ENCODE results near the gene SLCO1B3.

DNA sequence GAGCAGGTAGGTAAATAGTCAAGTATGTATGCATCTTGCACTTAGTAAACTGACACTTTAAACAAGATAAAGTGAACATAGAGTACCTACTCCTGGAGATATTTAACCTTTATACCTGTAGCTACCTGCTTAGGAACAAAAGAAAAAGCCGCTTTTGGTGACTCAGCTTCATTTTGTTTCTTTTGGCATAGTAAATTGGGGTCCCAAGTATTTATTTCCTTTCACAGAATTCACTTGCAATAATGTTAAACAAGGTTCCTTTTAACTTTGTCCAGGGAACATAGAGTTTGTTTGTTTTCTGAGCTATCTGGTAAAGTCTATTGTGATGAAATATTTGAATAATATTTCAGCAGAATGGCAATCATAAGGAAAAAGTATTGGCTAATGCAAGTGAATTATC, 20.0 kb downstream of the SLCO1B3 start:
- no peak for TF ChIP-seq EZH2phosphoT487 (IDR thresholded peaks at IDR 0.05; ENCODE audit: borderline replicate concordance, low read length)
- TF ChIP-seq, protein P1, sequence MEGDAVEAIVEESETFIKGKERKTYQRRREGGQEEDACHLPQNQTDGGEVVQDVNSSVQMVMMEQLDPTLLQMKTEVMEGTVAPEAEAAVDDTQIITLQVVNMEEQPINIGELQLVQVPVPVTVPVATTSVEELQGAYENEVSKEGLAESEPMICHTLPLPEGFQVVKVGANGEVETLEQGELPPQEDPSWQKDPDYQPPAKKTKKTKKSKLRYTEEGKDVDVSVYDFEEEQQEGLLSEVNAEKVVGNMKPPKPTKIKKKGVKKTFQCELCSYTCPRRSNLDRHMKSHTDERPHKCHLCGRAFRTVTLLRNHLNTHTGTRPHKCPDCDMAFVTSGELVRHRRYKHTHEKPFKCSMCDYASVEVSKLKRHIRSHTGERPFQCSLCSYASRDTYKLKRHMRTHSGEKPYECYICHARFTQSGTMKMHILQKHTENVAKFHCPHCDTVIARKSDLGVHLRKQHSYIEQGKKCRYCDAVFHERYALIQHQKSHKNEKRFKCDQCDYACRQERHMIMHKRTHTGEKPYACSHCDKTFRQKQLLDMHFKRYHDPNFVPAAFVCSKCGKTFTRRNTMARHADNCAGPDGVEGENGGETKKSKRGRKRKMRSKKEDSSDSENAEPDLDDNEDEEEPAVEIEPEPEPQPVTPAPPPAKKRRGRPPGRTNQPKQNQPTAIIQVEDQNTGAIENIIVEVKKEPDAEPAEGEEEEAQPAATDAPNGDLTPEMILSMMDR (IDR thresholded peaks at IDR 0.05; ENCODE audit: low read depth, low read length, poor library complexity, severe bottlenecking) = no peak
